Mucosa of descending colon (tissue), 3 donors: ENCODE measurements around the gene WDR31. TPM values are rescaled to one million over a fixed set of nuclear protein-coding genes. Genes with fewer than 3 reads are reported as not detected.

ENCODE experiments used
- ATAC-seq: fragments of 200-7000 bp; cut with Tn5 transposase; one replicate; pipeline ENCODE4 v1.9.1; 2020; ENCODE audit warnings: mild to moderate bottlenecking, moderate library complexity
- DNase-seq, 3 donors: peaks; one replicate each; pipeline ENCODE4 v3.0.0-alpha.2; 2020
- H3K36me3 ChIP-seq: fragments of 200-600 bp; one replicate; pipeline ENCODE4 v1.8.0; 2021; ENCODE audit warnings: low read depth, mild to moderate bottlenecking
- H3K4me1 ChIP-seq: fragments of 200-600 bp; one replicate; pipeline ENCODE4 v1.8.0; 2021; ENCODE audit warnings: low read depth, mild to moderate bottlenecking
- H3K4me3 ChIP-seq: fragments of 200-600 bp; one replicate; pipeline ENCODE4 v1.8.0; 2021; ENCODE audit warnings: mild to moderate bottlenecking
- H3K9me3 ChIP-seq: fragments of 200-600 bp; one replicate; pipeline ENCODE4 v1.8.0; 2021; ENCODE audit warnings: mild to moderate bottlenecking
- intact Hi-C, 2 donors: fragments of 100-400 bp; cut with DNase I in 1 of 2; cut with micrococcal nuclease in 1 of 2; formaldehyde crosslinking; loops; one replicate each; pipeline versions ENCODE4 v1.11.0 to v1.11.1; 2022; cut with DNase I, micrococcal nuclease
- total RNA-seq, 3 donors: library from RNA; stranded (reverse); fragmentation: NEBNext Ultra II Directional in 2 of 3; extraction: Animal tissue kit (Norgen Biotek cat#: 25700) in 2 of 3; gene quantifications; one replicate each; pipeline versions ENCODE4 v1.2.1 to v1.2.4, GENCODE V29; 2021 to 2023
- TF ChIP-seq, protein P1 (sequence below): fragments of 200-600 bp; IDR thresholded peaks from one replicate; pipeline ENCODE4 v1.8.0; 2022; ENCODE audit warnings: antibody characterized with exemption, mild to moderate bottlenecking
- donor health status: DM: no; HTN: no; CAD: no; lungs with moderate emphysema.
- donor health status: DM: no; HTN: no; CAD: no.
- donor health status: DM: no; HTN: yes; CAD: no.

Gene WDR31
- total RNA-seq, 3 donors from 2014 or later, result 2.6 to 4.6 (median 3.3) TPM

DNA sequence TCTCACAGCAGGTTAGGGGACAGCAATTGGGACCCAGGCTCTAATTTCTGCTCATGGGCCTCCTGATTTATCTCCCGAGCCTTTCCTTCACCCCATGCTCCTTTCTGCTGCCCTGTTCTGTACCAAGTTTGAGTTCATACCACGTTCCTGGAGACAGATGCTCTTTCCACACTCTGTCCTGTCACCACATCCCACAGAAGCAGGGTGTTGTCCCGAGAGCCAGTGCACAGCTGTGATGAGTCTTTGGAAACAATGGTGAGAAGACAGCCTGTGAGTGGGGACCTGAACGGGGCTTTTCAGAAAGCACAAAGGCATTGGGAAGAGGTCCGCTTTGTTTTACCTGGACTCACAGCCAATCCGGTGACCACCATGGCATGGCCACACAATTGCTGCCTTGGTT, 17.4 kb downstream of the WDR31 start:
- intact Hi-C loops, result no loop called here
- Histone ChIP-seq H3K36me3 (no peaks in the 10 kb centered on the region), H3K9me3 (no peaks in the 10 kb centered on the region), H3K4me1 (no peaks in the 10 kb centered on the region), H3K4me3 (no peak overlapping the region)
- TF ChIP-seq, protein P1, sequence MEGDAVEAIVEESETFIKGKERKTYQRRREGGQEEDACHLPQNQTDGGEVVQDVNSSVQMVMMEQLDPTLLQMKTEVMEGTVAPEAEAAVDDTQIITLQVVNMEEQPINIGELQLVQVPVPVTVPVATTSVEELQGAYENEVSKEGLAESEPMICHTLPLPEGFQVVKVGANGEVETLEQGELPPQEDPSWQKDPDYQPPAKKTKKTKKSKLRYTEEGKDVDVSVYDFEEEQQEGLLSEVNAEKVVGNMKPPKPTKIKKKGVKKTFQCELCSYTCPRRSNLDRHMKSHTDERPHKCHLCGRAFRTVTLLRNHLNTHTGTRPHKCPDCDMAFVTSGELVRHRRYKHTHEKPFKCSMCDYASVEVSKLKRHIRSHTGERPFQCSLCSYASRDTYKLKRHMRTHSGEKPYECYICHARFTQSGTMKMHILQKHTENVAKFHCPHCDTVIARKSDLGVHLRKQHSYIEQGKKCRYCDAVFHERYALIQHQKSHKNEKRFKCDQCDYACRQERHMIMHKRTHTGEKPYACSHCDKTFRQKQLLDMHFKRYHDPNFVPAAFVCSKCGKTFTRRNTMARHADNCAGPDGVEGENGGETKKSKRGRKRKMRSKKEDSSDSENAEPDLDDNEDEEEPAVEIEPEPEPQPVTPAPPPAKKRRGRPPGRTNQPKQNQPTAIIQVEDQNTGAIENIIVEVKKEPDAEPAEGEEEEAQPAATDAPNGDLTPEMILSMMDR, result no peak
- DNase-seq (no peak), ATAC-seq (no peak)

DNA sequence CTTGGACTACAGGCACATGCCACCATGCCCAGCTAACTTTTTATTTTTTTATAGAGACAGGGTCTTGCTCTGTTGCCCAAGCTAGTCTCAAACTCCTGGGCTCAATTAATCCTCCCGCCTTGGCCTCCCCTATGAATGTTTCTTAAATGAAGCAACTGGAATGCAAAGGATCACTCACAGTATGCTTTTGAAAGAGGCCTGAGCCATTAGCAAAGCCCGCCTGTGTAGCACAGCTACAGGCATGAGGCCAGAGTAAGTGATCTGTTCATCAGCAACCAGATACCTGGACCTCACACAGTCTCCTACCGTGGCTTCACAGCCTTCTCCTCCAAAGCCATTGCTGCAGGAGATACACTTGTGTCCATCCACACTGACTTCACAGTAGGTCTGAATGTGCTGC, 20.0 kb downstream of the WDR31 start:
- TF ChIP-seq, protein P1, result no peak
- Histone ChIP-seq H3K4me1 (no peaks in the 10 kb centered on the region), H3K4me3 (no peak overlapping the region), H3K9me3 (no peaks in the 10 kb centered on the region), H3K36me3 (no peaks in the 10 kb centered on the region)
- intact Hi-C loops, result no loop called here
- no peak for ATAC-seq
- DNase-seq, result no peak

DNA sequence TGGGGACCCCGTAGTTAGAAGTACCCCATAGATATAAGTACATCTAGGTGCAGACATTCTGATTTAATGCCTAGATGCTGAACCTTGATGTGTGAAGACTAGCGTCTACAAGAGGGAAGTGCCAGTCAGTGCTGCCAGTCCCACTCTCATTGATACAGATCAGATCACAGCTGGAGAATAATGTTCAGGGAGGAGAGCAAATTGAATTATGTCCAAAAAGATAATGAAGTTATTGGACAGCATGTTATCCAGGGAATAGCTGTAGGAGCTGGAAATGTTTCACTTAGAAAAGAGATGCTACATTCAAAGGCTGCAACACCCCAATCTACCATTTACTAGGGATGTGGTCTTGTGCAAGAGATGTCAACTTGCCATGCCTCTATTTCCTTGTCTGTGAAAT, 21.0 kb downstream of the WDR31 start:
- DNase-seq, result no peak
- intact Hi-C loops, result no loop called here
- no peak overlapping the region for H3K4me3 ChIP-seq
- no peaks in the 10 kb centered on the region for H3K9me3 ChIP-seq
- TF ChIP-seq, protein P1, result no peak
- no peak for ATAC-seq
- H3K4me1 ChIP-seq, result no peaks in the 10 kb centered on the region
- no peaks in the 10 kb centered on the region for H3K36me3 ChIP-seq

DNA sequence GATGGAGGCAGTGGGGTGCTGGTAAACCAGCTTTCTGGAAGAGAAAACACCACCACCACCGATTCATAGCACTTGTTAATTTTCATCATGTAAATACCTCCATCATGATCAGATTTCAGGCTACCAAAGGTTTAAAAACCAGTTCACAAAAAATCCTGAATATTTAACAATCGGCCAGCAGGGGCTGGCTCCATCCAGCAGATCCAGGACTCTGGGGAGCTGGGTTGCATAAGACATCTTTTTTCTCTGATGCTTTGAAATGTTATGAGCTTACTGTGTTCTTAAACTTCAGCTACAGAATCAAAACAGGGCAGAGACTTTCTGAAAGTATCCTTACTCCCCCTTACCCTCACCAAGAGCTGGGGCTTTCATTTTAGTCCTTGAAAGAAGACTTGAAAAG, 22.3 kb downstream of the WDR31 start:
- TF ChIP-seq, protein P1, result no peak
- no peak for DNase-seq
- ATAC-seq, result no peak
- intact Hi-C loops, result no loop called here
- H3K4me1 ChIP-seq, result no peaks in the 10 kb centered on the region
- H3K9me3 ChIP-seq, result no peaks in the 10 kb centered on the region
- H3K36me3 ChIP-seq, result no peaks in the 10 kb centered on the region
- no peak overlapping the region for H3K4me3 ChIP-seq

DNA sequence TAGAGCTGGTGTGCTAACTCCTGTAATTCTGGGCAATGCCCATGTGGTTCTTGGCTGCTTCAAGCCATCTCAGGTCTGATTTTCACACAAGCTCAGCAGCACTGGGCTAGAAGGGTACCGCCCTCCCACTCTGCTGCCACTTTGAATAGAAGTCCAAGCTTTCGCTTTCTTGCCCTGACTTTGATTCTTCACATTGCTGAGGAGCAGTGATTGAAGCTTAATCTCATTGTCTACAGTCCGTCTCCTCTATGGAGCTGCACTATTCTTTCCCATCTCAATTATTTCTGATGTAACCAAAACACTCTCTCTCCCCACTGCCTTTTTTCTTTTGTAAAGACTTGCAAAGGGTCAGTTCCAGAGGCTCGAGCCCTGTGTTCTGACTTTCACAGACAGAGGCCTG, 24.0 kb downstream of the WDR31 start:
- TF ChIP-seq, protein P1, result no peak
- H3K4me1 ChIP-seq, result no peaks in the 10 kb centered on the region
- intact Hi-C loops, result no loop called here
- H3K9me3 ChIP-seq, result no peaks in the 10 kb centered on the region
- H3K36me3 ChIP-seq, result no peaks in the 10 kb centered on the region
- no peak for ATAC-seq
- H3K4me3 ChIP-seq, result no peak overlapping the region
- no peak for DNase-seq

DNA sequence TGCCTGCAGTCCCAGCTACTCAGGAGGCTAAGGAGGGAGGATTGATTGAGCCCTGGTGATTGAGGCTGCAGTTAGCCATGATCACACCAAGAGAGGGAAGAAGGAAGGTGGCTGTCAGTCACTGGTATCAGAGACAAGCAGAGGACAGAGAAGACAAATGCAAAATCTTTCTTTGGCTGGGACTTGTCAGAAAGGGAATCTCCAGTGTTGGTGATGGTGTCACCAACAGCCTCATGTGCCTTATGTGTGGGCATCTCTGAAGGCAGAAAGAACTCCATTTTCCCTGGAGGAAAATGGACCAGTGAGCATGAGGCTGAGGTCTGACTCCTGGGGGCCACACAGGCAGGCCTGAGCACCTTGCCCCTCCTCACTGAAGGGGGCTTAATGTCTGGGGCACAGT, 24.8 kb downstream of the WDR31 start:
- intact Hi-C loops, result no loop called here
- Histone ChIP-seq H3K4me1 (no peaks in the 10 kb centered on the region), H3K36me3 (no peaks in the 10 kb centered on the region), H3K4me3 (no peak overlapping the region), H3K9me3 (no peaks in the 10 kb centered on the region)
- no peak for DNase-seq
- TF ChIP-seq, protein P1, result no peak
- no peak for ATAC-seq
